WERI-Rb-1 (cell line): ENCODE results near the gene SRMS.

Experiments
- DNase-seq: peaks from one replicate; pipeline ENCODE4 v3.0.0-alpha.2; 2020
- H3K27ac ChIP-seq: fragments of 250-450 bp; sonication (Bioruptor Pico); 2 replicates; pipeline ENCODE4 v1.5.1; 2020; ENCODE audit warnings: mild to moderate bottlenecking, moderate library complexity
- H3K27me3 ChIP-seq: fragments of 250-450 bp; sonication (Bioruptor Pico); 2 replicates; pipeline ENCODE4 v1.5.1; 2021; ENCODE audit warnings: mild to moderate bottlenecking, low read depth, moderate library complexity; ENCODE audit not compliant: insufficient read depth, severe bottlenecking
- H3K36me3 ChIP-seq: fragments of 250-450 bp; sonication (Bioruptor Pico); 2 replicates; pipeline ENCODE4 v1.5.1; 2020; ENCODE audit warnings: mild to moderate bottlenecking, moderate library complexity
- H3K4me3 ChIP-seq: 2 replicates; pipeline ENCODE4 v1.5.1; 2011; ENCODE audit warnings: low read depth, mild to moderate bottlenecking, control low read depth, low read length
- H3K9me3 ChIP-seq: fragments of 250-450 bp; sonication (Bioruptor Pico); 2 replicates; pipeline ENCODE4 v1.5.1; 2021; ENCODE audit warnings: mild to moderate bottlenecking, moderate library complexity; ENCODE audit not compliant: severe bottlenecking
- TF ChIP-seq, protein P1 (sequence below): IDR thresholded peaks from 2 replicates; pipeline ENCODE4 v1.5.1; 2011; ENCODE audit warnings: low read depth, mild to moderate bottlenecking, control low read depth, inconsistent platforms, low read length

Gene SRMS

DNA sequence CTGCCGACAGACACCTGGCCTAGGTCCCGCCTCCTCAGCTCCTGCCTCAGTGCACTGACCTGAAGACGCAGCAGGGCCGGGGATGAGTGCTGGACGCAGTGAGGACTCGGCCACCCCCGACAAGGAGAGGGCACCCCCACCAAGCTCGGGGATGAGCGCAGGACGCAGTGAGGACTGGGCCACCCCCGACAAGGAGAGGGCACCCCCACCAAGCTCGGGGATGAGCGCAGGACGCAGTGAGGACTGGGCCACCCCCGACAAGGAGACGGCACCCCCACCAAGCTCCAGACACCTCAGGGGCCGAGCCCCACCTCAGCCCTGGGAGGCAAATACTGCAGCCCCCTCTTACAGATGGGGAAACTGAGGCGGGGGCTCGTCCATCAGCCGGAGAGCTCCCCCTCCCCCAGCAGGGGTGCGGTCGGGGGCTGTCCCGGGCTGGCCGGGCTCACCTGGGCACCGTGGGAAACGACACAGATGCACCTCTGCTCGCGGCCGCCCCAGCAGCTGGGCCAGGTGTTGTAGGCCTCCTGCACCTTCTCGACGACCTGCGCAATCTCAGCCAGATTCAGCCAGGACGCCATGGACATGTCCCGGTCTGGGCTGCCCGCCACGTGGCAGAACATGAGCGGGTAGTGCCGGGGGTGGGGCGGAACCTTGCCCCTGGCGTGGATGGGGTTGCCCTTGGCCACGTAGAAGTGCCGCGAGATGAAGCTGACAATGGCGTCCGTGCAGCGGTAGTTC, 19.0 kb upstream of the SRMS start:
- DNase-seq, result no peak
- Histone ChIP-seq H3K27ac (no peak overlapping the region), H3K9me3 (no peaks in the 10 kb centered on the region), H3K36me3 (no peaks in the 10 kb centered on the region; the same call in none of the 2 replicates), H3K4me3 (no peak overlapping the region), H3K27me3 (no peaks in the 10 kb centered on the region)
- TF ChIP-seq, protein P1, sequence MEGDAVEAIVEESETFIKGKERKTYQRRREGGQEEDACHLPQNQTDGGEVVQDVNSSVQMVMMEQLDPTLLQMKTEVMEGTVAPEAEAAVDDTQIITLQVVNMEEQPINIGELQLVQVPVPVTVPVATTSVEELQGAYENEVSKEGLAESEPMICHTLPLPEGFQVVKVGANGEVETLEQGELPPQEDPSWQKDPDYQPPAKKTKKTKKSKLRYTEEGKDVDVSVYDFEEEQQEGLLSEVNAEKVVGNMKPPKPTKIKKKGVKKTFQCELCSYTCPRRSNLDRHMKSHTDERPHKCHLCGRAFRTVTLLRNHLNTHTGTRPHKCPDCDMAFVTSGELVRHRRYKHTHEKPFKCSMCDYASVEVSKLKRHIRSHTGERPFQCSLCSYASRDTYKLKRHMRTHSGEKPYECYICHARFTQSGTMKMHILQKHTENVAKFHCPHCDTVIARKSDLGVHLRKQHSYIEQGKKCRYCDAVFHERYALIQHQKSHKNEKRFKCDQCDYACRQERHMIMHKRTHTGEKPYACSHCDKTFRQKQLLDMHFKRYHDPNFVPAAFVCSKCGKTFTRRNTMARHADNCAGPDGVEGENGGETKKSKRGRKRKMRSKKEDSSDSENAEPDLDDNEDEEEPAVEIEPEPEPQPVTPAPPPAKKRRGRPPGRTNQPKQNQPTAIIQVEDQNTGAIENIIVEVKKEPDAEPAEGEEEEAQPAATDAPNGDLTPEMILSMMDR, result no peak

- no peak for DNase-seq
- Histone ChIP-seq H3K4me3 (no peak overlapping the region), H3K27ac (no peak overlapping the region), H3K36me3 (no peaks in the 10 kb centered on the region; the same call in none of the 2 replicates), H3K27me3 (no peaks in the 10 kb centered on the region), H3K9me3 (no peaks in the 10 kb centered on the region)
- TF ChIP-seq, protein P1, result no peak
These were observed 18.3 kb upstream of the SRMS start for GRCh38 chr20:63565699-63566335.

DNA sequence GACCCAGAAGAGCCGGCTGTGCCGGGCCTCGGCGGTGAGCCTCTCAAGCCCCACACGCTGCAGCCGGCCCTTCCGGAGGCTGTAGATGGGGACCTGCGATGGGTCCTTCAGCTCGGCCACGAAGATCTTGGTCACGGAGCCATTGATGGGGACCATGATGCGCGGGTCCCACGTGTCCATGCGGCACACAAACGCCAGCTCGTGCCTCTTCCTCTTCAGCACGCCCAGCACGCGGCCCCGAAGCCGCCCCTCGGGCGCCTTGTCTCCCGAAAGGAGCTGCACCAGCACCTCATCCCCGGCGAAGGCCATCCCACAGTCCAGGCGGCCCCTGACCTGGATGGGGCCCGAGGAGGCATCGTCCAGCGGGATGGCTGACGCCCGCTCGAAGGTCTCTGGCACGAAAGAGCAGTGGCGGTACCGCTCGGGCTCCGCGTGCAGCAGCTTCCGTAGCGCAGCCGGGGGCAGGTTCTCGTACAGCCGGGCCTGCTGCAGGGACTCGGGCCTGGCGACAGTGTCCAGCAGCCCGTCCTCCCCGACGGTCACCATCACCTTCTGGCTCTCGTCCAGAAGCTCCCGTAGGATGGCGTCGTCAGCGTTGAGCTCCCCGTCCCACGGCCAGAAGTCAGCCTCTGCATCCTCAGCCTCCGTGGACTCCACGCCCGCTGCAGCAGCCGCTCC, 17.6 kb upstream of the SRMS start:
- H3K27ac ChIP-seq, result no peak overlapping the region
- no peak overlapping the region for H3K4me3 ChIP-seq
- H3K36me3 ChIP-seq, result no peaks in the 10 kb centered on the region; the same call in none of the 2 replicates
- no peaks in the 10 kb centered on the region for H3K27me3 ChIP-seq
- DNase-seq, result no peak
- TF ChIP-seq, protein P1, result no peak
- no peaks in the 10 kb centered on the region for H3K9me3 ChIP-seq

DNA sequence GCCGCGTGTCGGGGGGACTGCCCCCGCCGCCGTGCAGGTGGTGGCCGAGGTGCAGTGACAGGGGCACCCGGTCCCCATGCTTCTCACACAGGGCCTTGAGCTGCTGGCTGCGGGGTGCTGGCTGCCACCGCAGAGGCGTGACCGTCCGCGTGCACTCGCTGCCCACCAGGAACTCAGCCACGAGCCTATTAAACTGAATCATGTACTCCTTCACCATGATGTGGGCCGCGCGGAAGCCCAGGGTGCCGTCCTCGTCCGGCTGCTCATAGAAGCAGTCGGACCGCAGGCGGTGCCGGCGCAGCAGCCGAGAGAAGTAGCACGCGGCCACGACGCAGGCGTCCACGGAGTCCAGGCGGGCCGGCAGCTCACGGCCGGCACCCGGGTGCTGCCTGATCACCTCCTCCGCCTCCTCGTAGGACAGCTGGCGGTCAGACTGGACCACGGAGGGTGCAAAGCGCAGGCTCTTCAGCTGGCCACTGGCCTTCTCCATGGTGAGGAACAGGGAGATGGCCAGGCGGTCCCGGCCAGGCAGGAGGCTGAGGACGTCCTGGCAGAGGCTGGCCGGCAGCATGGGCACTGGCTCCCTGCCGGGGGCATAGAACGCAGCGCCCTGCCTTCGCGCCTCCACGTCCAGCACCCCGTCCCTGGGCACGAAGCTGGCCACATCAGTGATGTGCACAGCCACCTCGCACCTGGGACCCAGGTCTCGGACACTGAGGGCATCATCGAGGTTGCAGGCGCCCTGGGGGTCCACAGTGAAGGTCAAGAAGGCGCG, 16.7 kb upstream of the SRMS start:
- Histone ChIP-seq H3K4me3 (no peak overlapping the region), H3K27ac (no peak overlapping the region), H3K9me3 (no peaks in the 10 kb centered on the region), H3K27me3 (no peaks in the 10 kb centered on the region), H3K36me3 (no peaks in the 10 kb centered on the region; the same call in none of the 2 replicates)
- DNase-seq, result no peak
- TF ChIP-seq, protein P1, result no peak

- no peaks in the 10 kb centered on the region for H3K9me3 ChIP-seq
- no peak overlapping the region for H3K27ac ChIP-seq
- H3K36me3 ChIP-seq, result no peaks in the 10 kb centered on the region; the same call in none of the 2 replicates
- TF ChIP-seq, protein P1, result no peak
- no peak overlapping the region for H3K4me3 ChIP-seq
- no peak for DNase-seq
- no peaks in the 10 kb centered on the region for H3K27me3 ChIP-seq
These were observed 15.8 kb upstream of the SRMS start for GRCh38 chr20:63563225-63563935.
